Tibial nerve (tissue), 4 donors: ENCODE measurements around the gene LMF1. TPM values are rescaled to one million over a fixed set of nuclear protein-coding genes. Genes with fewer than 3 reads are reported as not detected.

ENCODE experiments used
- DNase-seq, 2 donors: peaks; one replicate each; pipeline ENCODE4 v3.0.0-alpha.2; 2019; ENCODE audit warnings: low spot score in 2 of 2
- H3K27ac ChIP-seq, 4 donors: fragments of 200-600 bp; sonication (generic) in 3 of 4; one replicate each; pipeline ENCODE4 v1.5.1; 2017 to 2019; ENCODE audit warnings: mild to moderate bottlenecking in 1 of 4
- H3K27me3 ChIP-seq, 2 donors: fragments of 200-600 bp; sonication (generic) in 1 of 2; one replicate each; pipeline versions ENCODE4 v1.5.1 to v1.6.0; 2017 to 2019
- H3K36me3 ChIP-seq, 3 donors: fragments of 200-600 bp; sonication (generic); one replicate each; pipeline ENCODE4 v1.5.1; 2018 to 2019
- H3K4me1 ChIP-seq, 4 donors: fragments of 200-600 bp; sonication (generic) in 3 of 4; one replicate each; pipeline ENCODE4 v1.5.1; 2017 to 2019
- H3K4me3 ChIP-seq, 4 donors: fragments of 200-600 bp; sonication (generic) in 3 of 4; one replicate each; pipeline ENCODE4 v1.5.1; 2017 to 2019; ENCODE audit warnings: mild to moderate bottlenecking in 1 of 4, moderate library complexity in 1 of 4
- H3K9me3 ChIP-seq, 4 donors: fragments of 200-600 bp; sonication (generic) in 3 of 4; one replicate each; pipeline ENCODE4 v1.5.1; 2017 to 2019
- EP300 ChIP-seq, 2 donors: sonication (generic); formaldehyde crosslinking; IDR thresholded peaks; one replicate each; pipeline ENCODE4 v1.6.1; 2017; ENCODE audit warnings: antibody characterized with exemption in 2 of 2, mild to moderate bottlenecking in 1 of 2
- POLR2A ChIP-seq, 2 donors: fragments of 450-650 bp; IDR thresholded peaks; one replicate each; pipeline ENCODE4 v1.6.1; 2017; ENCODE audit warnings: antibody characterized with exemption in 2 of 2, mild to moderate bottlenecking in 2 of 2, moderate library complexity in 2 of 2
- WGBS, 2 donors: methylation state at CpG; one replicate each; pipeline ENCODE4 v1.1.5; 2018; 5-methylcytosine and 5-hydroxymethylcytosine counted together
- total RNA-seq, 4 donors: library from RNA; depleted of rRNA; stranded (reverse); fragments of >200 nt; gene quantifications; one replicate each; pipeline ENCODE4 v1.1.0, GENCODE V29; 2016
- TF ChIP-seq, protein P1 (sequence below), 5 experiments: fragments of 200-600 bp in 3 of 5; fragments of 450-650 bp in 2 of 5; sonication (generic) in 3 of 5; IDR thresholded peaks; one replicate each; pipeline ENCODE4 v1.5.1; 2016 to 2019; ENCODE audit warnings: antibody characterized with exemption in 5 of 5, mild to moderate bottlenecking in 3 of 5, moderate library complexity in 2 of 5

Gene LMF1
- total RNA-seq, 4 donors from 2014 or later: 24.5 to 58.5 (median 31.8) TPM

DNA sequence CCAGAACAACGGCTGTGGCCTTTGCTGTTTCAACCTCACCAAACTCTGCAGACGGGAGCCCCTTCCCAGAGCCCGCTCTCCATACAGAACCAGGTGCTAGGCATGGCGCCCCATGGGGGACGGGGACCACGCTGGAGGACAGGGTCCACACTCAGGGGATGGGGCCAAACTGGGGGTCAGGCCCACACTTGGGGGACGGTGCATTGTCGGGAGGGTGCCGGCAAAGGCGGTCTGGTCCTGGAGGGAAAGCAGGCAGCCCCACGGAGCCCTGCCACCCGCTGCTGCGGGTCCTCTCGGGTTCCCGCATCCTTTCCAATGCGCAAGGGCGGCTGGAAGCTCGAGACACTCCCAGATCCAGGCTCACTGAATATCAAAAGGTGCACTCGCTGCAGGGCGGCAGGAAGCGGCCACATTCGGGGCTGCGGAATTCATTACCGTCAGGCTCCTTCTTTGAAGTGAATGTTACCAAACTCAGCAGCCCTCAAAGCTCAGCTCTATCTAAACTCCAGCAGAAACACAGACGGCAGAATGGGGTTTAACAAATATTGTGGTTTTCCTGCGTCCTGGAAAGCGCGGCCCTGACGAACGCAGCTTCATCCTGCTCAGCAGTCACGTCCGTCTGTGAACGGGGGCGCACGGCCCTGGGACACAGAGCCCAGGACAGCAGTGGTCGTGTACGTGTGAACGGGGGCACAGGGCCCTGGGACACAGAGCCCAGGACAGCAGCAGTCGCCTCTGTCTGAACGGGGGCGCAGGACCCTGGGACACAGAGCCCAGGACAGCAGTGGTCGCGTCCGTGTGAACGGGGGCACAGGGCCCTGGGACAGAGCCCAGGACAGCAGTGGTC, 41.3 kb downstream of the LMF1 start:
- Histone ChIP-seq H3K27me3 (no peaks in the 10 kb centered on the region), H3K4me3 (no peak overlapping the region), H3K27ac (no peak overlapping the region), H3K4me1 (no peaks in the 10 kb centered on the region), H3K36me3 (peaks cover 0 to 82% (median 4%) of the 10 kb centered on the region in 3 donors), H3K9me3 (no peaks in the 10 kb centered on the region)
- 77 to 83% methylated on average over 39 to 45 of the region's 45 CpGs for WGBS, 2 donors
- TF ChIP-seq POLR2A (IDR thresholded peaks at IDR 0.05): no peak
- TF ChIP-seq, protein P1, sequence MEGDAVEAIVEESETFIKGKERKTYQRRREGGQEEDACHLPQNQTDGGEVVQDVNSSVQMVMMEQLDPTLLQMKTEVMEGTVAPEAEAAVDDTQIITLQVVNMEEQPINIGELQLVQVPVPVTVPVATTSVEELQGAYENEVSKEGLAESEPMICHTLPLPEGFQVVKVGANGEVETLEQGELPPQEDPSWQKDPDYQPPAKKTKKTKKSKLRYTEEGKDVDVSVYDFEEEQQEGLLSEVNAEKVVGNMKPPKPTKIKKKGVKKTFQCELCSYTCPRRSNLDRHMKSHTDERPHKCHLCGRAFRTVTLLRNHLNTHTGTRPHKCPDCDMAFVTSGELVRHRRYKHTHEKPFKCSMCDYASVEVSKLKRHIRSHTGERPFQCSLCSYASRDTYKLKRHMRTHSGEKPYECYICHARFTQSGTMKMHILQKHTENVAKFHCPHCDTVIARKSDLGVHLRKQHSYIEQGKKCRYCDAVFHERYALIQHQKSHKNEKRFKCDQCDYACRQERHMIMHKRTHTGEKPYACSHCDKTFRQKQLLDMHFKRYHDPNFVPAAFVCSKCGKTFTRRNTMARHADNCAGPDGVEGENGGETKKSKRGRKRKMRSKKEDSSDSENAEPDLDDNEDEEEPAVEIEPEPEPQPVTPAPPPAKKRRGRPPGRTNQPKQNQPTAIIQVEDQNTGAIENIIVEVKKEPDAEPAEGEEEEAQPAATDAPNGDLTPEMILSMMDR (IDR thresholded peaks at IDR 0.05): no peak
- TF ChIP-seq EP300 (IDR thresholded peaks at IDR 0.05): no peak
- DNase-seq: no peak

DNA sequence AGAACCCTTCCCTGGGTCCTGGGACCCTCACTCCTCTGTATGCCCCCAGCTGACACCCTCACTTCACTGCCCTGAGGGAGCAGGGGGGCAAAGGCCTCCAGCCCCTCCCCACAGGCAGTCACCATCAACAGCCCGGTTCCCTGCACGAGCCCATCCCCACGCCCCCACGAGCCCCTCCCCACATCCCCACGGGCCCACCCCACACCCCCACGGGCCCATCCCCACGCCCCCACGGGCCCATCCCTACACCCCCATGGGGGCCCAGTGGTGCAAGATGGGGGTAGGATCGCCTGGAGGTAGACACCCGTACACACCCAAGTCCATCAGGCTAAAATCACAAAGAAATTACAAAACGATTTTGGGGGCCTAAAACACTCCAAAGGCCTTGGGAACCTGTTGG, 42.3 kb downstream of the LMF1 start:
- H3K36me3 ChIP-seq: peaks cover 0 to 78% (median 0%) of the 10 kb centered on the region in 3 donors
- no peak for TF ChIP-seq EP300 (IDR thresholded peaks at IDR 0.05)
- TF ChIP-seq, protein P1 (IDR thresholded peaks at IDR 0.05): no peak
- no peak for TF ChIP-seq POLR2A (IDR thresholded peaks at IDR 0.05)
- WGBS, 2 donors: 66 to 76% methylated on average over 11 of the region's 11 CpGs

DNA sequence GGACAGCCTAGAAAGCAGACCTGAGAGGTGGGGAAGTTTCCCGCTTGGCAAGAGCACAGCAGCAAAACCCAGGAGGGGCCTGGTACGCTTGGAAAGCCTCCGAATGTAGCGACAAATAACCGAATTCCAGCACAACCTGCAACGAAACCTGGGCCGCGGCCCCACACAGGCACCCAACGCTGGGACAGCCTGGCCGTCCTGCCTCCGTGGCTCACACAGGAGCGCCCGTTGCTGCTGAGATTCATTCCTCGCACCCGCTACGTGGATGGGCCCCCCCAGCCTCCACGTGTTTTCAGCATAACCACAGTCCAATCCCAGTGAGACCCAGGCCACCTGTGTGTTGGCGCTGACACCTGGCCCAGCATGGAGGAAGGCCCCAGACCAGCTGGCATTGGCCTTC, 42.9 kb downstream of the LMF1 start:
- Histone ChIP-seq H3K4me1 (no peaks in the 10 kb centered on the region), H3K27me3 (no peaks in the 10 kb centered on the region), H3K9me3 (no peaks in the 10 kb centered on the region), H3K4me3 (no peak overlapping the region), H3K27ac (no peak overlapping the region), H3K36me3 (peaks cover 0 to 78% (median 0%) of the 10 kb centered on the region in 3 donors)
- 86 to 90% methylated on average over 10 to 18 of the region's 18 CpGs for WGBS, 2 donors
- no peak for DNase-seq
- TF ChIP-seq, protein P1 (IDR thresholded peaks at IDR 0.05): no peak
- no peak for TF ChIP-seq POLR2A (IDR thresholded peaks at IDR 0.05)
- no peak for TF ChIP-seq EP300 (IDR thresholded peaks at IDR 0.05)

More for the DNA sequence above, 42.3 kb downstream of the LMF1 start:
- no peaks in the 10 kb centered on the region for H3K9me3 ChIP-seq
- H3K4me3 ChIP-seq: no peak overlapping the region
- H3K27ac ChIP-seq: no peak overlapping the region
- DNase-seq: no peak
- no peaks in the 10 kb centered on the region for H3K27me3 ChIP-seq
- H3K4me1 ChIP-seq: no peaks in the 10 kb centered on the region

DNA sequence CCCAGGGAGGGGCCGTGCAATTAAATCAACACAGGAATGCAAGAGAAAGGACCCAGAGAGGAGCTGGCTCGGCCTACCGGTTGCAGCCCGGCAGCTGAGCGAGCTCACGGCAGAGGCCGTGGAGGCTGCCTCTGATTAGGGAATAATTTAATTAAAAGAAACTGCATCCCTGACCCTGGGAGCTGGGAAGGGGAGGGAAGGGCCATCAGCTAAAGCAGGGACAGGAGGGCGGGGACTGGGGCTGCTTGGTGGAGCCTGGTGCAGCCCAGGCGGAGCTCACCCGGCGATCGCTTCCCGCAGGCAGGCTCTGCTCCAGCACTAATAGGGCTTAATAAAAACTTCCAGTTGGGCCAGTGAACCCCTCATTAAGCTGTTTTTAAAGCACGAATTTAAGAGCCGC, 43.4 kb downstream of the LMF1 start:
- no peaks in the 10 kb centered on the region for H3K27me3 ChIP-seq
- WGBS, 2 donors: 87% methylated on average over 15 of the region's 15 CpGs
- H3K27ac ChIP-seq: no peak overlapping the region
- H3K9me3 ChIP-seq: no peaks in the 10 kb centered on the region
- no peak for DNase-seq
- TF ChIP-seq EP300 (IDR thresholded peaks at IDR 0.05) (no peak), POLR2A (IDR thresholded peaks at IDR 0.05) (no peak)
- TF ChIP-seq, protein P1 (IDR thresholded peaks at IDR 0.05): no peak
- H3K36me3 ChIP-seq: peaks cover 0 to 78% (median 0%) of the 10 kb centered on the region in 3 donors
- no peaks in the 10 kb centered on the region for H3K4me1 ChIP-seq
- H3K4me3 ChIP-seq: no peak overlapping the region

DNA sequence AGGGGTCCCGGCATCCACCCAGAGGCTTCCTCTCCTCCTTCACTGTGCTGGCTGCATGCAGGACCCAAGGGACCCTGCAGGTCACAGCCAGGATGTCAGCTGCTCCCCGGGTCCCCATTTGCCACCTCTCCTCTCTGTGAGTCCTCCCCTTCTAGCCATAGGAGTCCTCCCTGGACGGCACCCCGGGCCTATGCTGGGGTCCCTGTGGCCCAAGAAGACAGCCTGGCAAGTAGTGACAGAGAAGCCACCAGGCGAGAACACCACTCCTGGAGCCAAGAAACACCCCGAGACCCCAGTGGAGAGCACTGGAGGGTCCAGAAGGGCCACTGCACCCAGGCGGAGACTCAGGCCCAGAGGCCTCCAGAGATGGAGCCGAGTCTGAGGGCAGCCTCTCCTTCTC, 44.1 kb downstream of the LMF1 start:
- H3K36me3 ChIP-seq: peaks cover 0 to 77% (median 0%) of the 10 kb centered on the region in 3 donors
- TF ChIP-seq POLR2A (IDR thresholded peaks at IDR 0.05): no peak
- TF ChIP-seq, protein P1 (IDR thresholded peaks at IDR 0.05): no peak
- TF ChIP-seq EP300 (IDR thresholded peaks at IDR 0.05): no peak

More for the DNA sequence above, 44.1 kb downstream of the LMF1 start:
- Histone ChIP-seq H3K4me3 (no peak overlapping the region), H3K4me1 (no peaks in the 10 kb centered on the region), H3K9me3 (no peaks in the 10 kb centered on the region), H3K27ac (no peak overlapping the region), H3K27me3 (no peaks in the 10 kb centered on the region)
- 93% methylated on average over 5 to 8 of the region's 8 CpGs for whole genome bisulfite sequencing, 2 donors
- DNase-seq: no peak
